ENCODE data around the gene MRPL55.

DNA sequence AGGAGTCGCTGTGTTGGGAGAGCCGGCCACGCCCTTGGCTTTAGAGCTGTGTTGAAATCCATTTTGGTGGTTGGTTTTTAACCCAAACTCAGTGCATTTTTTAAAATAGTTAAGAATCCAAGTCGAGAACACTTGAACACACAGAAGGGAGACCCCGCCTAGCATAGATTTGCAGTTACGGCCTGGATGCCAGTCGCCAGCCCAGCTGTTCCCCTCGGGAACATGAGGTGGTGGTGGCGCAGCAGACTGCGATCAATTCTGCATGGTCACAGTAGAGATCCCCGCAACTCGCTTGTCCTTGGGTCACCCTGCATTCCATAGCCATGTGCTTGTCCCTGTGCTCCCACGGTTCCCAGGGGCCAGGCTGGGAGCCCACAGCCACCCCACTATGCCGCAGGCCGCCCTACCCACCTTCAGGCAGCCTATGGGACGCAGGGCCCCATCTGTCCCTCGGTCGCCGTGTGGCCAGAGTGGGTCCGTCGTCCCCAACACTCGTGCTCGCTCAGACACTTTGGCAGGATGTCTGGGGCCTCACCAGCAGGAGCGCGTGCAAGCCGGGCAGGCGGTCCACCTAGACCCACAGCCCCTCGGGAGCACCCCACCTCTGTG, 10.7 kb downstream of the MRPL55 start:
- TF ChIP-seq CREB5 (CRISPR knock-in tag; IDR thresholded peaks at IDR 0.05; ENCODE audit: low read depth) (no peak), CSDC2 (CRISPR knock-in tag; IDR thresholded peaks at IDR 0.05) (no peak), GLIS3 (CRISPR knock-in tag; IDR thresholded peaks at IDR 0.05) (no peak), RARB (CRISPR knock-in tag; IDR thresholded peaks at IDR 0.05) (no peak), TSHZ2 (CRISPR knock-in tag; IDR thresholded peaks at IDR 0.05) (no peak), ZFP3 (CRISPR knock-in tag; IDR thresholded peaks at IDR 0.05) (no peak), BACH2 (CRISPR knock-in tag; IDR thresholded peaks at IDR 0.05; ENCODE audit: borderline replicate concordance) (no peak), PPARA (CRISPR knock-in tag; IDR thresholded peaks at IDR 0.05; ENCODE audit: borderline replicate concordance) (no peak)
- TF ChIP-seq, protein P1, sequence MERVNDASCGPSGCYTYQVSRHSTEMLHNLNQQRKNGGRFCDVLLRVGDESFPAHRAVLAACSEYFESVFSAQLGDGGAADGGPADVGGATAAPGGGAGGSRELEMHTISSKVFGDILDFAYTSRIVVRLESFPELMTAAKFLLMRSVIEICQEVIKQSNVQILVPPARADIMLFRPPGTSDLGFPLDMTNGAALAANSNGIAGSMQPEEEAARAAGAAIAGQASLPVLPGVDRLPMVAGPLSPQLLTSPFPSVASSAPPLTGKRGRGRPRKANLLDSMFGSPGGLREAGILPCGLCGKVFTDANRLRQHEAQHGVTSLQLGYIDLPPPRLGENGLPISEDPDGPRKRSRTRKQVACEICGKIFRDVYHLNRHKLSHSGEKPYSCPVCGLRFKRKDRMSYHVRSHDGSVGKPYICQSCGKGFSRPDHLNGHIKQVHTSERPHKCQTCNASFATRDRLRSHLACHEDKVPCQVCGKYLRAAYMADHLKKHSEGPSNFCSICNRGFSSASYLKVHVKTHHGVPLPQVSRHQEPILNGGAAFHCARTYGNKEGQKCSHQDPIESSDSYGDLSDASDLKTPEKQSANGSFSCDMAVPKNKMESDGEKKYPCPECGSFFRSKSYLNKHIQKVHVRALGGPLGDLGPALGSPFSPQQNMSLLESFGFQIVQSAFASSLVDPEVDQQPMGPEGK (CRISPR knock-in tag; IDR thresholded peaks at IDR 0.05; ENCODE audit: borderline replicate concordance) = no peak

Measured in SK-N-SH treated with all-trans-retinoic acid at 6 μM for 48 hours (cell line).